HCT116 (cell line): ENCODE measurements around the gene PSME3IP1. TPM values are rescaled to one million over a fixed set of nuclear protein-coding genes. Genes with fewer than 3 reads are reported as not detected.

Source experiments
- ATAC-seq: fragments of 200-7000 bp; cut with Tn5 transposase; 2 replicates; pipeline ENCODE4 v1.9.1; 2020; ENCODE audit warnings: mild to moderate bottlenecking, moderate library complexity
- BruUV-seq: library from RNA; stranded (reverse); fragments of 400-500 nt; replicated peaks from 2 replicates; lab custom pipeline; 2021; lab: Mats Ljungman, UMichigan
- CTCF ChIA-PET: fragments of 300-600 bp; sonication (Branson Sonifier 250); formaldehyde crosslinking; loops from one replicate; lab custom pipeline; 2021; ENCODE audit warnings: antibody characterized with exemption; lab: Charles Lee
- POLR2A ChIA-PET: fragments of 300-600, 350-600 bp; sonication (Branson Sonifier 250); formaldehyde crosslinking; loops from one replicate; lab custom pipeline; 2021; ENCODE audit warnings: antibody characterized with exemption; lab: Charles Lee
- RAD21 ChIA-PET, 2 experiments: fragments of 300-600 bp; sonication (Branson Sonifier 250); formaldehyde crosslinking; loops; one replicate each; lab custom pipeline; 2023; ENCODE audit warnings: low total read pairs in 2 of 2; ENCODE audit not compliant: uncharacterized antibody in 2 of 2, unreplicated experiment in 2 of 2, low non-redundant PET in 1 of 2; lab: Charles Lee
- DNase-seq: peaks from one replicate; pipeline ENCODE4 v3.0.0-alpha.2; 2010; ENCODE audit warnings: low read depth, low spot score
- H2AFZ ChIP-seq: fragments of 200-600 bp; shearing (Covaris generic), sonication (generic); 2 replicates; pipeline ENCODE4 v1.6.1; 2017; ENCODE audit warnings: low read depth, mixed run types, mixed read lengths, antibody characterized with exemption, low read length; ENCODE audit not compliant: poor library complexity, severe bottlenecking
- H3K27ac ChIP-seq: 2 replicates; pipeline ENCODE4 v1.5.1; 2012; ENCODE audit warnings: low read depth, low read length
- H3K27me3 ChIP-seq: fragments of 200-600 bp; sonication (generic); 2 replicates; pipeline ENCODE4 v1.6.1; 2016; ENCODE audit warnings: mixed run types, low read length, mixed read lengths; ENCODE audit not compliant: insufficient read depth
- H3K36me3 ChIP-seq, 2 experiments: fragments of 200-500 bp in 1 of 2; fragments of 200-600 bp in 1 of 2; sonication (Bioruptor generic) in 1 of 2; sonication (generic) in 1 of 2; 2 replicates each; pipeline versions ENCODE4 v1.5.1 to v1.6.1; 2014 to 2016; ENCODE audit warnings: low read length in 2 of 2, inconsistent platforms in 1 of 2, mixed read lengths in 1 of 2, mixed run types in 1 of 2; ENCODE audit not compliant: insufficient read depth in 2 of 2, control insufficient read depth in 1 of 2
- H3K4me1 ChIP-seq, 2 experiments: fragments of 200-600 bp in 1 of 2; sonication (generic) in 1 of 2; 2 replicates each; pipeline versions ENCODE4 v1.5.1 to v1.6.1; 2012 to 2017; ENCODE audit warnings: low read length in 2 of 2, inconsistent platforms in 1 of 2, mild to moderate bottlenecking in 1 of 2, mixed read lengths in 1 of 2, mixed run types in 1 of 2, moderate library complexity in 1 of 2; ENCODE audit not compliant: insufficient read depth in 2 of 2, control insufficient read depth in 1 of 2
- H3K4me2 ChIP-seq: fragments of 200-600 bp; sonication (generic); 2 replicates; pipeline ENCODE4 v1.6.1; 2017; ENCODE audit warnings: mixed run types, low read length, mixed read lengths
- H3K4me3 ChIP-seq, 2 experiments: fragments of 200-600 bp in 1 of 2; sonication (generic) in 1 of 2; replicated peaks in 1 of 2; 2 replicates each; pipeline ENCODE4 v1.5.1; 2011 to 2016; ENCODE audit warnings: low read length in 2 of 2, control low read depth in 1 of 2, low read depth in 1 of 2, mild to moderate bottlenecking in 1 of 2, mixed read lengths in 1 of 2, mixed run types in 1 of 2
- H3K79me2 ChIP-seq: fragments of 200-600 bp; sonication (generic); 2 replicates; pipeline ENCODE4 v1.6.1; 2017; ENCODE audit warnings: mild to moderate bottlenecking, mixed run types, low read length, moderate library complexity, mixed read lengths; ENCODE audit not compliant: insufficient read depth
- H3K9ac ChIP-seq: fragments of 200-600 bp; sonication (generic); 2 replicates; pipeline ENCODE4 v1.6.1; 2016; ENCODE audit warnings: low read length, mixed read lengths
- H3K9me2 ChIP-seq: fragments of 200-600 bp; sonication (generic), shearing (Covaris generic); 2 replicates; pipeline ENCODE4 v1.6.1; 2017; ENCODE audit warnings: mixed run types, mild to moderate bottlenecking, moderate library complexity; ENCODE audit not compliant: insufficient read depth
- H3K9me3 ChIP-seq, 2 experiments: fragments of 200-500 bp in 1 of 2; fragments of 200-600 bp in 1 of 2; sonication (Bioruptor generic) in 1 of 2; sonication (generic) in 1 of 2; 2 replicates each; pipeline ENCODE4 v1.6.1; 2014 to 2017; ENCODE audit warnings: low read length in 2 of 2, mixed read lengths in 2 of 2, inconsistent platforms in 1 of 2, low read depth in 1 of 2, mild to moderate bottlenecking in 1 of 2, mixed run types in 1 of 2, moderate library complexity in 1 of 2; ENCODE audit not compliant: control insufficient read depth in 1 of 2, insufficient read depth in 1 of 2
- H4K20me1 ChIP-seq: fragments of 200-600 bp; sonication (generic), shearing (Covaris generic); 2 replicates; pipeline ENCODE4 v1.6.1; 2017; ENCODE audit warnings: mixed run types, mild to moderate bottlenecking, moderate library complexity; ENCODE audit not compliant: insufficient read depth
- CBX3 ChIP-seq: IDR thresholded peaks from 2 replicates; pipeline ENCODE4 v1.6.1; 2012; ENCODE audit warnings: low read depth
- CEBPB ChIP-seq: IDR thresholded peaks from 2 replicates; pipeline ENCODE4 v1.6.1; 2012; ENCODE audit warnings: low read depth
- CTCF ChIP-seq, 3 experiments: fragments of 200-600 bp in 1 of 3; sonication (generic) in 1 of 3; IDR thresholded peaks in 2 of 3; conservative IDR thresholded peaks in 1 of 3; 2 replicates each; pipeline ENCODE4 v1.5.1; 2012 to 2017; ENCODE audit warnings: low read depth in 2 of 3, low read length in 2 of 3, antibody characterized with exemption in 1 of 3, borderline replicate concordance in 1 of 3, control low read depth in 1 of 3, mild to moderate bottlenecking in 1 of 3, mixed read lengths in 1 of 3, mixed run types in 1 of 3, moderate library complexity in 1 of 3; ENCODE audit not compliant: insufficient read depth in 1 of 3
- ELF1 ChIP-seq: IDR thresholded peaks from 2 replicates; pipeline ENCODE4 v1.6.1; 2012; ENCODE audit warnings: low read depth, borderline replicate concordance
- FOSL1 ChIP-seq: IDR thresholded peaks from 2 replicates; pipeline ENCODE4 v1.6.1; 2012; ENCODE audit warnings: low read depth
- MAX ChIP-seq: IDR thresholded peaks from 2 replicates; pipeline ENCODE4 v1.6.1; 2012
- POLR2A ChIP-seq: IDR thresholded peaks from 2 replicates; pipeline ENCODE4 v1.7.0; 2011; ENCODE audit warnings: borderline replicate concordance; ENCODE audit not compliant: insufficient read depth, insufficient read length; ENCODE audit errors: extremely low read depth
- RAD21 ChIP-seq: IDR thresholded peaks from 2 replicates; pipeline ENCODE4 v1.6.1; 2012; ENCODE audit warnings: low read depth, mild to moderate bottlenecking
- REST ChIP-seq: IDR thresholded peaks from 2 replicates; pipeline ENCODE4 v1.6.1; 2012; ENCODE audit warnings: low read depth
- SIN3A ChIP-seq: IDR thresholded peaks from 2 replicates; pipeline ENCODE4 v1.6.1; 2012; ENCODE audit warnings: low read depth
- YY1 ChIP-seq: IDR thresholded peaks from 2 replicates; pipeline ENCODE4 v1.6.1; 2011; ENCODE audit warnings: low read length, low read depth, moderate library complexity, mild to moderate bottlenecking; ENCODE audit not compliant: insufficient replicate concordance; ENCODE audit errors: extremely low read depth
- ZFX ChIP-seq: fragments of 450-650 bp; IDR thresholded peaks from 2 replicates; pipeline ENCODE4 v1.6.1; 2017
- intact Hi-C: fragments of 100-400 bp; cut with micrococcal nuclease; formaldehyde crosslinking; loops from 2 replicates; pipeline ENCODE4 v1.10.0; 2022
- total RNA-seq: library from RNA; stranded (reverse); gene quantifications from one replicate; pipeline ENCODE4 v1.2.1, GENCODE V29; 2021; ENCODE audit not compliant: unreplicated experiment

The PSME3IP1 gene
- total RNA-seq, 1 experiment from 2014 or later: 88.5 TPM

- H3K4me3 ChIP-seq: no peak overlapping the region
- TF ChIP-seq FOSL1 (no peak), REST (no peak), ZFX (no peak), POLR2A (no peak), CEBPB (no peak), YY1 (no peak), ELF1 (no peak), SIN3A (no peak)
- TF ChIP-seq, all 23 proteins: peak for 0
- BruUV-seq: no TSS peak
- POLR2A ChIA-PET: no interaction called here
- Histone ChIP-seq H4K20me1 (no peaks in the 10 kb centered on the region), H2AFZ (no peak overlapping the region), H3K4me2 (no peak overlapping the region), H3K9ac (no peak overlapping the region), H3K4me1 (no peaks in the 10 kb centered on the region), H3K9me2 (no peaks in the 10 kb centered on the region), H3K27ac (no peak overlapping the region), H3K9me3 (no peaks in the 10 kb centered on the region), H3K36me3 (peaks cover 37 to 38% of the 10 kb centered on the region in 2 experiments), H3K79me2 (no peaks in the 10 kb centered on the region), H3K27me3 (no peaks in the 10 kb centered on the region)
- ATAC-seq (no peak), DNase-seq (no peak)
- CTCF ChIA-PET: no interaction called here
- intact Hi-C loops: no loop called here
- RAD21 ChIA-PET: no interaction called here
Measured at GRCh38 chr16:57209780-57210179, 23.9 kb upstream of the PSME3IP1 start.

- TF ChIP-seq SIN3A (no peak), MAX (no peak), YY1 (no peak), CBX3 (no peak), CEBPB (no peak), CTCF (IDR thresholded peaks at IDR 0.05 in 2 of 3, conservative IDR thresholded peaks at IDR 0.05 in 1 of 3; ENCODE audit: borderline replicate concordance in 1 of 3, insufficient read depth in 1 of 3, low read depth in 2 of 3, low read length in 2 of 3) (no peak), RAD21 (no peak)
- H3K27me3 ChIP-seq: no peaks in the 10 kb centered on the region
- no peak overlapping the region for H2AFZ ChIP-seq
- DNase-seq (no peak), ATAC-seq (no peak)
- H3K79me2 ChIP-seq: no peaks in the 10 kb centered on the region
- RAD21 ChIA-PET: no interaction called here
- CTCF ChIA-PET: no interaction called here
- no peaks in the 10 kb centered on the region for H3K9me3 ChIP-seq
- no peaks in the 10 kb centered on the region for H3K9me2 ChIP-seq
- H3K36me3 ChIP-seq: peaks cover 29 to 32% of the 10 kb centered on the region in 2 experiments
- no peaks in the 10 kb centered on the region for H4K20me1 ChIP-seq
- no peak overlapping the region for H3K4me2 ChIP-seq
- no peak overlapping the region for H3K27ac ChIP-seq
- no peak overlapping the region for H3K4me3 ChIP-seq
- no TSS peak for BruUV-seq
- POLR2A ChIA-PET: no interaction called here
- no peaks in the 10 kb centered on the region for H3K4me1 ChIP-seq
- intact Hi-C loops: no loop called here
- H3K9ac ChIP-seq: no peak overlapping the region
Measured at GRCh38 chr16:57208926-57209325, 23.1 kb upstream of the PSME3IP1 start.
